ENCODE data around the gene SAP30BP.

DNA sequence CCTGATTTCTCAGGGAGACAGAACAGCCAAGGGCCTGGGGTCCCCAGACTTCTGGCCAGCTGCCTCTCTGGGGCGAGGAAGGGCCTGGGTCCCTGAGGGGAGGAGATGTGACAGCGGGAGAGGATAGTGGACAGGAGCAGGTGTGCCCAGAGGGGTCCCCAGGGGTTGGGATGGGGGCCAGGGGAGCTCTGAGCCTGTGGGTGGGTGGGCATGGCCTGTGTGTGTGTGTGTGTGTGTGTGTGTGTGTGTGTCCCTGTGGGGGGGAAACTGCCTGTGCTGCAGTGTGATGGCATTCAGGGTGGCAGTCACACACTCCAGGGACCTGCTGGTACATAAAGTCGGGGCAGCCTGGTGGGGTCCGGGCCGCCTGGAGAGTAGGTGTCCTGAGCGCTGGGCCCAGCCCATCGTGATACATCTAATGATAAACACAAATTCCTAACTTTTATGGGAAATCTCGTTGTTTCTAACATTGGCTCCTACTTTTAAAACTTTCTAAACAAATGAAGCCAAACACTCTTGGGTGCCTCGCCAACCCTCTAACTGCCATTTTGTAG, 55.5 kb downstream of the SAP30BP start:
- TF ChIP-seq, protein P1, sequence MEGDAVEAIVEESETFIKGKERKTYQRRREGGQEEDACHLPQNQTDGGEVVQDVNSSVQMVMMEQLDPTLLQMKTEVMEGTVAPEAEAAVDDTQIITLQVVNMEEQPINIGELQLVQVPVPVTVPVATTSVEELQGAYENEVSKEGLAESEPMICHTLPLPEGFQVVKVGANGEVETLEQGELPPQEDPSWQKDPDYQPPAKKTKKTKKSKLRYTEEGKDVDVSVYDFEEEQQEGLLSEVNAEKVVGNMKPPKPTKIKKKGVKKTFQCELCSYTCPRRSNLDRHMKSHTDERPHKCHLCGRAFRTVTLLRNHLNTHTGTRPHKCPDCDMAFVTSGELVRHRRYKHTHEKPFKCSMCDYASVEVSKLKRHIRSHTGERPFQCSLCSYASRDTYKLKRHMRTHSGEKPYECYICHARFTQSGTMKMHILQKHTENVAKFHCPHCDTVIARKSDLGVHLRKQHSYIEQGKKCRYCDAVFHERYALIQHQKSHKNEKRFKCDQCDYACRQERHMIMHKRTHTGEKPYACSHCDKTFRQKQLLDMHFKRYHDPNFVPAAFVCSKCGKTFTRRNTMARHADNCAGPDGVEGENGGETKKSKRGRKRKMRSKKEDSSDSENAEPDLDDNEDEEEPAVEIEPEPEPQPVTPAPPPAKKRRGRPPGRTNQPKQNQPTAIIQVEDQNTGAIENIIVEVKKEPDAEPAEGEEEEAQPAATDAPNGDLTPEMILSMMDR (IDR thresholded peaks at IDR 0.05) = no peak
- no peak for TF ChIP-seq POLR2A (IDR thresholded peaks at IDR 0.05)

Data from Peyer's patch (tissue), 4 donors.